GM10266 (cell line): ENCODE data around the gene C12orf60.

Experiments used
- DNase-seq: peaks from one replicate; pipeline ENCODE4 v3.0.0; 2012; ENCODE audit errors: extremely low spot score
- TF ChIP-seq, protein P1 (sequence below): IDR thresholded peaks from 2 replicates; pipeline ENCODE4 v1.5.1; 2012; ENCODE audit warnings: mild to moderate bottlenecking, low read depth; ENCODE audit not compliant: control insufficient read depth, insufficient read depth; ENCODE audit errors: missing control alignments

The C12orf60 gene

DNA sequence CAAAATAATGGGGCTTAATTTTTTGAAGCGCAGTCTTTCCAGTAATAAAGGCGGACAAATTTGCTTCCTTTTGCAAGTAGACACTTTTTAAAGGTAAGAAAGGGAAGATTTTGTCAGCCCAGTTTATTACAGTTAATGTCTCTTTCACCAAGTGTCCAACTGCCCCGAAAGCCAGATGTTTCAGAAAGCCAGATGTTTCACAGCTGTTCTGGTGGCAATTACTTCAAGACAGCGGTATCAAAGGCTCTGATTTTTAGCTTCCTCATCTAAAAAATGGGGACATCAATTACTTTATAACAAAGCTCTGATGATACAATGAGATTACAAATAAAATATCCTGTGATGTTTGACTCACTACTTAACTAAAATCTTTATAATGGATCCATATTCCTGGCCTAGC lies 1.2 kb upstream of the C12orf60 start:
- DNase-seq = no peak
- TF ChIP-seq, protein P1, sequence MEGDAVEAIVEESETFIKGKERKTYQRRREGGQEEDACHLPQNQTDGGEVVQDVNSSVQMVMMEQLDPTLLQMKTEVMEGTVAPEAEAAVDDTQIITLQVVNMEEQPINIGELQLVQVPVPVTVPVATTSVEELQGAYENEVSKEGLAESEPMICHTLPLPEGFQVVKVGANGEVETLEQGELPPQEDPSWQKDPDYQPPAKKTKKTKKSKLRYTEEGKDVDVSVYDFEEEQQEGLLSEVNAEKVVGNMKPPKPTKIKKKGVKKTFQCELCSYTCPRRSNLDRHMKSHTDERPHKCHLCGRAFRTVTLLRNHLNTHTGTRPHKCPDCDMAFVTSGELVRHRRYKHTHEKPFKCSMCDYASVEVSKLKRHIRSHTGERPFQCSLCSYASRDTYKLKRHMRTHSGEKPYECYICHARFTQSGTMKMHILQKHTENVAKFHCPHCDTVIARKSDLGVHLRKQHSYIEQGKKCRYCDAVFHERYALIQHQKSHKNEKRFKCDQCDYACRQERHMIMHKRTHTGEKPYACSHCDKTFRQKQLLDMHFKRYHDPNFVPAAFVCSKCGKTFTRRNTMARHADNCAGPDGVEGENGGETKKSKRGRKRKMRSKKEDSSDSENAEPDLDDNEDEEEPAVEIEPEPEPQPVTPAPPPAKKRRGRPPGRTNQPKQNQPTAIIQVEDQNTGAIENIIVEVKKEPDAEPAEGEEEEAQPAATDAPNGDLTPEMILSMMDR = no peak

DNA sequence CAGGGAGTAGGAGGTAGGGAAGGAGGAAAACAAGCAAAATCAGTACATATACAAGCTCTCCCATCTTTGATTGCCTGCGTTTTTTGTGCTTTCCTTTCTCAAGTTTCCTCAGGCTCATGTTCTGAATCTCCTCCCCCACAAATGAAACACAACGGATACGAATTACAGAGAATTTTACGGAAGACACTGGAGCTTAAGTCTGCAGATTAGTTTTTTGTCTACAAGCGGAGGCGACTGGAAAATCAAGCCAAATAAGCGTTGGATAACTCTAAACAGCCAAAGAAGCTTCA lies 804 bp upstream of the C12orf60 start:
- TF ChIP-seq, protein P1 = no peak
- DNase-seq = no peak

DNA sequence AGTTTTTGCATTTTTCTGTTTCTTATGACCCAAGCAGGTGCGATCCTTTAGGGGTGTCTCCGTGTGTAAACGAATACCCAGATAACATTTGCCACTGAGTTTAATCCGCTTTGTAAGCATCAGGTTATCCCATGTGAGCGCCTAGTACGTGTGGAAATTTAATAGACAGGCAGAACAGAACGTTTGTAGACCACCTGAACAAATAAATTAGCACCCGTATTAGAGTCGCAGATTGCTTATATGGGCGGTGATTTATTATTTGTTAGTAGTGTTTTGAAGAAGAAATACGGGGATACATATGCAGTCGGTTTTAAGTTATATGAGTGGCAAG lies 325 bp downstream of the C12orf60 start:
- TF ChIP-seq, protein P1 = no peak
- no peak for DNase-seq

DNA sequence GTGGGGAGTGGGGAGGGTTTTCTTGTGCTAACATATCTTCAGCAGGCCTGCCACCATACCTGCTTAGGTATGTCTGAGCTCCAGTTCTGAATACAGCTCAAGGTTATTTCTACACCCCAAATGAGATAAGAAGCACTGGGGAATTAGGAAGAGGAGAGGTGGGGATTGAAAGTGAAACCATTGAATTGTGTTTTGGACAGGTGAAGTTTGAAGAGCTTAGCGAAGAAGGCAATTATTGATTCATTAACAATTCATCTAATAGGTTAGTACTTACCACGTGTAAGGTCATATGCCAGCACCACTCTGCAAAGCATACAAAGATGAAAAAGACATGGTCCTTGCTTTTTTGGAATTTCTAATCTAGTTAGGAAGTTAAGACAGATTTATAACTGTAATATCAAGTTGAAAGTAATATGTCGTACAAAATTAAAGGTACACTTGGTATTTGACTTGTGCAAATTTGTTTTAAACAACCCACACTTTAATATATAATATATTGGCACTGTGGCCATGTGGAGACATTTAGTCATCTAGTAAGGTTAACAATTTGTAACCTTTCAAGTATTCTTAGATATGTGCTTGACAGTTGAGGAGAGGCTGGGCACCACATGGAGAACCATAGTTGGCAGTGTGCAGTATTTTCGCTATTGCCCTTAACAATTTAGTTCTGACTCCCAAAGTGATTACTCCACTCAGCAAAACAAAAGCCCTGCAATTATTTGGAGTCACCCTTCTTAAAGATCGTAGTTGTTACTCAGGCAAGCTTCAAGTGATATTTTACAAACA lies 6.9 kb downstream of the C12orf60 start:
- TF ChIP-seq, protein P1 = no peak
- DNase-seq = no peak

DNA sequence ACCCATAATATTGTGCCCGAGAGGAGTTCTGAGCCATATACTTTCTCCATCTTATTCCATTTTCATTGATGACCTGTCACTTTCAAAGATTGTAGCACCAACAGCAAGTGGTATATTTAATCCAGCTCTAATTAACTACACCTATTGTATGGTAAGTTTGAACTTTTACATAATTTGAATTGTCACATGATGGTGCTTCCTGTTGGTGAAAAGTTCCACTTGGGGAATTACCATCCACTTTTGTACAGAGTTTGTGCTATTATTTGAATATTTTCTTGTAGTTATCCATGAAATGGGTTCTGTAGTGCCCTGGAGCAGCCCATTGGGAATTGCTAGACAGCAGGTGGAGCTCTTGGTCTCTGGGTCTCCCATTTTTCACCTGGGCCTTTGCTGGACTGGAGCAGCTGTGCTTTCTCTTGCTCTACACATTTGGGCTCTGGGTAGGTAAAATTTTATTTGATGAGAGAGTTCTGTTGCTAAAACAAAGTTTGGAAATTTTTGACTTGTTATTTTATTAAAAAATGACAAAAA lies 7.5 kb downstream of the C12orf60 start:
- no peak for DNase-seq
- TF ChIP-seq, protein P1 = peak; percentile 10

DNA sequence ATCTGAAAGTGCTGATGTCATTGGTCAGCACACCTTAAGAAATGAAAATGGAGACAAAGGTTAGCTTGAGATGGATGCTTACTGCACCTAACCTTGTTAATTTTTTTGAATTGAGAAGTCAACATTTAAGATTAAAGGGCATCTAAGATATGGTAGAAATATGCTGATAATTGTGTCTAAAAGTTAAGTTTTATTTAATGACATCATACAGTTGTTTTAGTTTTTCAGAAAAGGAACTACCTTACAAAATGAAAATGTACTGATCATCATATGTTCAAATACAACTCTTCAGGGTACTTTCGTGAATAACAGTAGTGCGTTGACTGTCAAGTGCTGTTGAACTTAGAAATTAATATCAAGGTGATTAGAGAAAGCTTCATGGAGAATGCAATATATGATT lies 8.0 kb downstream of the C12orf60 start:
- TF ChIP-seq, protein P1 = no peak
- no peak for DNase-seq

DNA sequence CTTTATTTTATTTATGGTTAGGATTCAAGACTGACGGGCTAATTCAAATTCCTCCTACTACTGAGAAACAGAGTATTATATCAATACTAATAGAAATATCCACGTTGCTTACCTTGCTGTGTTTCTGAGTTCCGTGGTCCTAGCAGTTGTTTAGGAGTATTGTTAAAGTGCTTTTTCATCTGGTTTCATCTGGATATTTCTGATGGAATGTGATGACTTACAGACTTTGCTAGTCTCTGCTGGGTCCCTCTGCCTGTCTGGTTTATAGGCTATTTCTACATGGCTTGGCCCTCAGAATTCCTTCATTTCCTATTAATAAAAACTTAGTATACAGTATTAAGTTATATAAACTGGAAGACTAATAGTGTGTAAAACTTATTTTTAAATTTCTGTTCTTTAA lies 10.5 kb downstream of the C12orf60 start, which contains the start of gene SMCO3:
SMCO3 (minus strand) TSS at position 169 of the 400 bp plus-strand sequence. CDS start 7,502 bp downstream, outside the sequence.
- TF ChIP-seq, protein P1 = no peak
- DNase-seq = no peak
